ENCODE data around the gene AKR1A1.

AKR1A1 gene

DNA sequence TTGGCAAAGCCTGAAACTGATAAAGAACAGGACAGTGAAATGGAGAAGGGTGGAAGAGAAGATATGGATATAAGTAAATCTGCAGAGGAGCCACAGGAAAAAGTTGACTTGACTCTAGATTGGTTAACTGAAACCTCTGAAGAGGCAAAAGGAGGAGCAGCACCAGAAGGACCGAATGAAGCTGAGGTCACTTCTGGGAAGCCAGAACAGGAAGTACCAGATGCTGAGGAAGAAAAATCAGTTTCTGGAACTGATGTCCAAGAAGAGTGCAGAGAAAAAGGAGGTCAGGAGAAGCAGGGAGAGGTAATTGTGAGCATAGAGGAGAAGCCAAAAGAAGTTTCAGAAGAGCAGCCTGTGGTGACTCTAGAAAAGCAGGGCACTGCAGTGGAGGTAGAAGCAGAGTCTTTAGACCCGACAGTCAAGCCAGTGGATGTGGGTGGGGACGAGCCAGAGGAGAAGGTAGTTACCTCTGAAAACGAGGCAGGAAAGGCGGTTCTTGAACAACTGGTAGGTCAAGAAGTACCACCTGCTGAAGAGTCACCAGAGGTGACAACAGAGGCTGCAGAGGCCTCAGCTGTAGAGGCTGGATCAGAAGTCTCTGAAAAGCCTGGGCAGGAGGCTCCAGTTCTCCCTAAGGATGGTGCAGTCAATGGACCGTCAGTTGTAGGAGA lies 56.9 kb downstream of the AKR1A1 start:
- no peak overlapping the region for H3K4me3 ChIP-seq (ENCODE audit: low read length)
- no peak for DNase-seq (ENCODE audit: low read depth, low spot score)

DNA sequence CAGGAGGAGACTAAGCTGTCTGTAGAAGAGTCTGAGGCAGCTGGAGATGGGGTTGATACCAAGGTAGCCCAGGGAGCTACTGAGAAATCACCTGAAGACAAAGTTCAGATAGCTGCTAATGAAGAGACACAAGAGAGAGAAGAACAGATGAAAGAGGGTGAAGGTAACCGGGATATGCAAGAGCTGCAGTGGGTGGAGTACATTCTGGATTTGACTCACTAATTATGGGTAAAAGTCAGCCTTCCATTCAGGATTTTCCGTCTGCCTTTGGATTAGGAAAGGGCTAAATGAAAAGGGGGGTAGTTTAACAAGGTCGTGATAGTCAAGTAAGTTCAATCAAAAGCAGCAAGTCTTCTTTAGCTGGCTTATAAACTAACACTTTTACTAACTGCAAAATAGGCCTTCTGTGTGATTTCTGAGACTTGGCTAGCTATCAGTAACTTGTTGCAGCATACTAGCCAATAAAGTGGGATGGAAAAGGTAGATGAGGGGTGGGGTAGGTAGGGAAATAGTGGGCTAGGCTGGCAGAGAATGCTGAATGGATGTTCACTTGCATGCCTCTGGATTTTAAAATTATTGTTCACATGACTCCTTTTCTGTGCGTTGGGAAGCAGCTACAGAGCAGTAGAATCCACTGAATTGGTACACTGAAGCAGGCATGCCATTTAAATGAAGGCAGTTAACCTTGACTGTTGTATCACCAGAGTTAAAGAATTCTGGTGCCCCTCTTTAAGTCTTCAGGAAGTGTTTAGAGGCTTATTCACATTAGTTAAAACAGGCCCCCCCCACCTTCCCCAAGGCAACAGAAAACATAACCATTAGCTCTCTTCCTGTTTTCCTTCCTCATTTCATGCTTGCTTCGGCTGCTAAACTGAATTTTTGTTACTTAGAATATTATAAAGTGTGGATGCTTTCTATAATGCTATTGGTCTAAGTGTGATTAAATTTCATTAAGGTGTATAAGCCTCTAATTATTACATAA lies 57.8 kb downstream of the AKR1A1 start:
- DNase-seq (ENCODE audit: low read depth, low spot score) = no peak
- no peak overlapping the region for H3K4me3 ChIP-seq (ENCODE audit: low read length)

GRCh38 chr1:45610589-45611226 lies 60.1 kb downstream of the AKR1A1 start:
- no peak for DNase-seq (ENCODE audit: low read depth, low spot score)
- no peak overlapping the region for H3K4me3 ChIP-seq (ENCODE audit: low read length)

- no peak for DNase-seq (ENCODE audit: low read depth, low spot score)
- H3K4me3 ChIP-seq (ENCODE audit: low read length) = no peak overlapping the region
Observed at GRCh38 chr1:45612941-45613579, 62.4 kb downstream of the AKR1A1 start.

GRCh38 chr1:45615885-45616284 lies 65.3 kb downstream of the AKR1A1 start:
- no peak overlapping the region for H3K4me3 ChIP-seq (ENCODE audit: low read length)
- no peak for DNase-seq (ENCODE audit: low read depth, low spot score)

- no peak overlapping the region for H3K4me3 ChIP-seq (ENCODE audit: low read length)
- no peak for DNase-seq (ENCODE audit: low read depth, low spot score)
Observed at GRCh38 chr1:45617618-45618017, 67.0 kb downstream of the AKR1A1 start.

DNA sequence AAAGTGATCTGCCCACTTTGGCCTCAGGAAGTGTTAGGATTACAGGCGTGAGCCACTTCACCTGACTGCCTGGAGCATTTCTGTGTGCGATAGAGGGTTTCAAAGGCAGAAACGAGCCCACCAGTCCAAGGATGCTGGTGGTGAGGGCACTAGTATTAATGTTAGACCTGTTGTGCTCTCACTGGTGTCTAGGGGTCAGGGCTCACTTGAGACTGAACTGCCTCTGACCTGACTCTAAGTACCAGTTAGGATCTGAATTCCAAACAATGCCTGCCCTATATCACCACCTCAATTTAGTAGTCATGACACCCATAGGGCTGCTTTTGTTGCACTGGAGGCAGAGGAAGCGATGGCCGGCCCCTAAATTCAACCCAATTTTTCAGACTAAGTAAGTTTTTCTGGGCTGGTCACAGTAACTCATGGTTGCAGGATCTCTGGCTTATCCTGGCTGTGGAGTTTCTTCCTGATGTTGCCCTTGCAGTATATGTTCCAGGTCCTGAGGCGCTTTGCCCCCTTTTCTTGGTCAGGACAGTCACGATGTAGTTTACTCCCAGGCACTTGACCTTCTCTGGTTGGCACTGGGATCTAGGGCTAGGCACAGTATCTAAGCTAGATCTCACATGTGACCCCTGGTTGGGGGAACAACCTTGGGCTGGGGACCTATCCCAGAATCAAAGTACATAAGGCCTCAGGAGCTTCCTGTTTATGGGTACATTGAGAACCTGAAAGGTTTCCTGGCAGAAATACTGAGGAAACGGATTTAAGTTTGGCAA lies 68.7 kb downstream of the AKR1A1 start:
- DNase-seq (ENCODE audit: low read depth, low spot score) = no peak
- no peak overlapping the region for H3K4me3 ChIP-seq (ENCODE audit: low read length)

Data from Jurkat, Clone E6-1 (cell line).